Motor neuron (in vitro differentiated cells): ENCODE data around the gene MTF2. TPM values are rescaled to one million over a fixed set of nuclear protein-coding genes. Genes with fewer than 3 reads are reported as not detected.

Experiments used
- ATAC-seq, 8 experiments: fragments of 200-7000 bp; cut with Tn5 transposase; replicated peaks in 6 of 8; 2 replicates each; pipeline ENCODE4 v1.8.0; 2021; ENCODE audit warnings: mild to moderate bottlenecking in 8 of 8, moderate library complexity in 8 of 8
- H3K27ac ChIP-seq, 2 donors: fragments of 250-450 bp; sonication (Bioruptor Pico); 2 replicates each; pipeline ENCODE4 v1.9.0; 2021; ENCODE audit warnings: antibody characterized with exemption in 2 of 2, mild to moderate bottlenecking in 2 of 2, moderate library complexity in 1 of 2
- H3K4me1 ChIP-seq, 2 donors: fragments of 250-450 bp; sonication (Bioruptor Pico); replicated peaks in 1 of 2; 2 replicates each; pipeline ENCODE4 v1.6.1; 2021; ENCODE audit warnings: antibody characterized with exemption in 2 of 2, mild to moderate bottlenecking in 2 of 2, moderate library complexity in 1 of 2
- H3K4me3 ChIP-seq, 5 donors: fragments of 250-450 bp; sonication (Bioruptor Pico); 2 replicates each; pipeline ENCODE4 v1.9.0; 2021; ENCODE audit warnings: antibody characterized with exemption in 5 of 5, mild to moderate bottlenecking in 5 of 5, moderate library complexity in 4 of 5
- WGBS, 10 experiments: fragments of 450-650 bp; shearing (Covaris generic); methylation state at CpG; one replicate each; pipeline ENCODE4 v1.0.0; 2022; 5-methylcytosine and 5-hydroxymethylcytosine counted together
- in situ Hi-C, 9 experiments: fragments of 400-800 bp; cut with MboI; loops; one replicate each; pipeline ENCODE4 v1.15.0; 2021; ENCODE audit warnings: low sequenced_read_pairs in 9 of 9, low pct_unique_long_range_greater_than_20kb in 2 of 9; ENCODE audit not compliant: unreplicated experiment in 9 of 9
- total RNA-seq, 8 experiments: library from RNA; unstranded; fragments of 300-600 nt; gene quantifications; 2 replicates each; pipeline versions ENCODE4 v1.2.3 to v1.2.4, GENCODE V29; 2022

MTF2 gene
- total RNA-seq, 8 experiments from 2014 or later = 12.7 to 180 (median 77.5) TPM

DNA sequence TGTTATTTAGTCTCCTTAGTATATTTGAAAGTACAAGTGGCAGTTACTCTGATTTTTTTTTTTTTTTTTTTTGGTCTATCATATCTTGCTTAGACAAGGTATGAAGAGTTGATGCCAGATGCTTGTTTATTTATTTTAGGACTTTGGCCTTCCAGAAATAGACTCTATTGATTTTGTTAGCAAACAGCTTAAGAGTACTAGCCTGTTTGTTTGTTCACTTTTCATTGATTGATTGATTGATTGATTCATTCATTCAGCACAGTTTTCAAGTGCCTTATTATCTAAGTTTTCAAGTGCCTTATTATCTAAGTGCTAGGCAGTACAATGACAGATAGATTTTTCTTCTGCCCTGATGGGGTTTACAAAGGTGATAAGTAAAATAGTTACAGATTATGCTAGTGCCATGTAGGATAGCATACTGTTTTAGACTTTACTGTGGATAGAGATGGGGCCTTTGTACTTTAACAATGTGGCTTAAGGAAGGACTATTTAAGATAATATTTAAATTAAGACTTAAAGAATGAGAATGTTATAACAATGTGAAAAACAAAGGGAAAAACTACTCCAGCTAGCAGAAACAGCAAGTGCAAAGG lies 50.5 kb downstream of the MTF2 start:
- in situ Hi-C loops = no loop called here
- Histone ChIP-seq H3K27ac (no peak overlapping the region), H3K4me1 (peaks cover 0 to 8% of the 10 kb centered on the region in 2 donors), H3K4me3 (no peak overlapping the region)
- ATAC-seq = no peak

DNA sequence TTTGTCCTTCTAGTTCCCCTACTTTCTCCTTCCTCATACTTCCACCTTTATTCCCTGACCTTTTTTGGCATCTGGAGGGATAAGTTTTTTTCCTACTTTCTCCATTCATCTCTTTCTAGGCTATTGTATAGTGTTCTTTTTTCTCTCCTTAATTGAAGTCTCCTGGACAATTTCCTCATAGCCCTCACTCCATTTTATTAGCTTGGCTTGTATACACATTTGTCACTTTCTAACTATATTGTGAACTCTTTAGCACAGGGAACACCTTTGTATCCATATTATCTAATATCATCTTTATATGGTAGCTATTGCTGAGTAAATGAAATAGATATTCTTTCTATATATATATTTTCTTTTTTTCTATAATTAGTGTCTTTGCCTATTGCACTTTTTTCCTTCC lies 53.6 kb downstream of the MTF2 start:
- no peak overlapping the region for H3K4me3 ChIP-seq
- in situ Hi-C loops = no loop called here
- H3K27ac ChIP-seq = no peak overlapping the region
- no peaks in the 10 kb centered on the region for H3K4me1 ChIP-seq
- ATAC-seq = no peak

DNA sequence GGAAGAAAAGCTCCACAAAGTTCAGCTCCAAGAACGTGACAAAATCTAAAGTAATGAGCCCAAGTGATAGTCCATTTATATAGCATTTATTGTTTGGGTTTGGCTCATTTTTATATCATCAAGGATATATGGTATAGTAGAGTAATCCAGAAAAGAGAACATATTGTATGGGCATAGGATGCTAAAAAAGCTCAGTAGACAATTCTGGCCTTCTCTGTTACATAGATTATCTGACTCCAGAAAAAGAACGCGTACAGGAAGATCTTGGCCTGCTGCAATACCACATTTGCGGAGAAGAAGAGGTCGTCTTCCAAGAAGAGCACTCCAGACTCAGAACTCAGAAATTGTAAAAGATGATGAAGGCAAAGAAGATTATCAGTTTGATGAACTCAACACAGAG lies 57.4 kb downstream of the MTF2 start:
- WGBS, 10 experiments = 61 to 100% (median 96%) methylated on average over 2 to 5 of the region's 5 CpGs; no CpG with 5 or more reads in 1 of the 10 experiments
- in situ Hi-C loops = no loop called here
- no peak overlapping the region for H3K4me3 ChIP-seq
- H3K27ac ChIP-seq = no peak overlapping the region
- H3K4me1 ChIP-seq = no peaks in the 10 kb centered on the region
- no peak for ATAC-seq

DNA sequence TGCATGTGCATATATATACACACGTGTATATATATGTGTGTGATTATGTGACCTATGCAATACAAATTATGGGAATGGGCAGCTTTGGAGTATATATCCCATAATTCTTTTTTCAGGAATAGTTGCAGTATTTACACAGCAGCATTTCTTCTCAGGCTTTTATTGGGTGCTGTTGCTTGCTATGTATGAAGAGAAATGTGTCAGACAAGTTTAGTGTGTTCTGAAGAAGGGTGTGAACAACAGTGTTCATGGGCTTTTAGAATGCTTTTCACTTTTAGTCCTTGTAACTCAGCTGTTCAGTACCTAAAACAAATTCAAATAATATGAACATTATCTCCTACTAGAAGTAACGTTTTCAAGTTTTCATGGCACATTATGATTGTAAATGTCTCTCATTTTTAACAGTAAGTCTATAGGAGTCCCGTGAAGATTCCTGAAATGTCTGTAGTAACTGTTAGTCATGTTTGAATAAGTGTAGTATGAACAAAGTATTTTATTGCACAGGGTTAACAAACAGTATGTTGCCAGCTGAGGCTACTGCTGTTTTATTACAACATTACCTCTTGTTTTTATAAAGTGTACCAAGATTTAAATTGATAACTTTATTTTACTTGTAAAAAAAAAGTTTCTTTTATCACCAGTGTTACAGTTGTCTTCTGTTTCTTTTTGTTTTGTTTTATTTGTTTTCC lies 58.7 kb downstream of the MTF2 start:
- in situ Hi-C loops = no loop called here
- no peaks in the 10 kb centered on the region for H3K4me1 ChIP-seq
- ATAC-seq = no peak
- WGBS, 10 experiments = 41 to 92% (median 74%) methylated on average over 1 to 3 of the region's 3 CpGs
- H3K4me3 ChIP-seq = no peak overlapping the region
- H3K27ac ChIP-seq = no peak overlapping the region

DNA sequence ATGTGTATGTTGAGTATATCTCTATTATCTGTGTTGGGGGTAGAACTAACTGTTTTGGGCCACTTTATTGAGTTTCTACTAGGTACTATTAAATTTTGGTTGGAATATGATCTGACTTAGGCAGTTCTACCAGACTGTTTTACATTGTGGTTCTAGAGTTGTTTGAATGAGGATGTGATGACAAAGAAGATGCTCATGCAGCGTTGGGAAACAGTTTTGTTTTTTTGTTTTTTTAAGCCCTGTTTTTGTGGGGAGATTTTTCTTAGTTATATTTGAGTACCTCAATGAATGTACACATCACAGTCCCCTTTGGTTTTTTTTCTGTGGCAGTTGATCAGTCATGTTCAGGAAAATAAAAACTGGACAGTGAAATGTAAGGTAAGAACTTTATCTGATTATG lies 61.0 kb downstream of the MTF2 start:
- Histone ChIP-seq H3K27ac (no peak overlapping the region), H3K4me3 (no peak overlapping the region), H3K4me1 (no peaks in the 10 kb centered on the region)
- ATAC-seq = no peak
- 17 to 100% (median 89%) methylated on average over 1 of the region's 1 CpG; no CpG with 5 or more reads in 2 of the 10 experiments for WGBS, 10 experiments
- in situ Hi-C loops = no loop called here

DNA sequence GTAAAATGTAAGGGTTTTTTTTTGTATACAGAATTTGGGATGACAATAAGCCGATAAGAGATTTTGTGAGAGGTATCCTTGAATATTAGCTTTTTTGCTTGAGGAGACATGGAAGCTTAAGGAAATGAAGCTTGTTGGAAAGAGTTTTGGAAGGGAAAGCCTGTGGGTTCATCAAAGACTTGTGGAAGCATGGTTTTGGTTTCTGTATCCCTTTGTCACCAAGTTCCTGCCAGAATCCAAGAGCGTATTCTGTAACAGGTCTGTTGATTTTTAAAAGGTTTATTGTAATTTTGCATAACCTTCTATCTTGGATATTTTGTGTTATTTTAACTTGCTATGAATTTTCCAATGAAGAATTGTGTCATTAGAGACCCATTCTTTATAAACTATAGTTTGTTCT lies 63.1 kb downstream of the MTF2 start:
- ATAC-seq = no peak
- Histone ChIP-seq H3K4me3 (no peak overlapping the region), H3K27ac (no peak overlapping the region), H3K4me1 (no peaks in the 10 kb centered on the region)
- 70 to 100% (median 98%) methylated on average over 1 to 2 of the region's 2 CpGs for WGBS, 10 experiments
- in situ Hi-C loops = no loop called here

DNA sequence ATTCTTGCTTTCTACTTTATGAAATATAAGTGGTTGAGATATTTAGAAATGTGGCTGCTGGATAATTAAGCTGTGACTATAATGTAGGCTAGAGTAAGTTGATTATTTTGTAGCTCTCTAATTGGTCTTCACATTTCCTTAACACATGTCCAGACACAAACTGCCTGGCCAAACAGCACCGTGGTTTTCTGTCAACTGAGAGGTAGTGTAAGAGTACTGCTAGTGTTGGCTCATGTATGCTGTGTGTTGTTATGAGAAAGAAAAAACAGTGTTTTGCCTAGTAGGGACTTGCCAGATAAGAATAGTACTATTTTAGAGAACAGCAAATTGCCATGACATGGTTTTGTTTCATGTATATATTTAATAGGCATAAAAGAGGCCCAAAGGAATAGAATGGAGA lies 64.1 kb downstream of the MTF2 start:
- H3K4me3 ChIP-seq = no peak overlapping the region
- no peak overlapping the region for H3K27ac ChIP-seq
- no peaks in the 10 kb centered on the region for H3K4me1 ChIP-seq
- ATAC-seq = peak in 2 of 8 experiments; percentile 35 to 54
- 0 to 100% (median 96%) methylated on average over 1 of the region's 1 CpG; no CpG with 5 or more reads in 1 of the 10 experiments for WGBS, 10 experiments
- in situ Hi-C loops = no loop called here

DNA sequence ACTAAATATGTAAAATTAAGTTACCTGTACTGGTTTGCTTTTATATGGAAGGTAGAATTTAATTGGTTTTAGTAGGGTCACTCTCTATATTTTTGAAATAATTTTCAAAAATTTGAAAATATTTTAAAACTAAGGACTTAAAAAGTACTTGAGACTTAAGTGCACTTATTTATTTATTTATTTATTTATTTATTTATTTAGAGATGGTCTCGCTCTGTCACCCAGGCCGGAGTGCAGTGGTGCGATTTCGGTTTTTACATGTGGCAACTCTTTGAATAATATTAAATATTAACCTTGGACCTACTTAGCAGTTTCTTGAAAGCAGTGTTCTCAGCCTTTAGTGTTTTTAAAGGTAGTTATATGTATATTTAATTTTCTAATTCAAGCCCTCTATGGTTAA lies 64.7 kb downstream of the MTF2 start:
- no peak overlapping the region for H3K27ac ChIP-seq
- H3K4me1 ChIP-seq = no peaks in the 10 kb centered on the region
- 87 to 100% (median 96%) methylated on average over 3 to 4 of the region's 4 CpGs for WGBS, 10 experiments
- ATAC-seq = no peak
- no peak overlapping the region for H3K4me3 ChIP-seq
- in situ Hi-C loops = no loop called here

DNA sequence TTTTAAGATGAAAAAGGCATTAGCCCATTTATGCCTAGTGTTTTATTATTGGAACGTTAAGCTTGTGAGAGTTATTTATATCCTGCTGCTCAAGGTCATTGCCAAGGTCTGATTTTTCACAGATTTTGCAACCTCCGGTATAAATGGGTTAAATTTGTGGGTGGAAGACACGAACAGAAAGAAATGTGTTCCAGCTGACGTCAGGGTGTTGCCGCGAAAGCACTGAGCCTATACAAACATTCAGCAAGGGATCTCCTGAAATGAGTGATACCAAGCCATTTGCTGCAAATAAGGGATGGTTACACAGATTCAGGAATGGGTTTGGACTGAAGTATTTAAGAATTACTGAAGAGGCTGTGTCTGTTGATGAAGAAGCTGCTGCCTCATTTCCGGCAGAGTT lies 68.9 kb downstream of the MTF2 start:
- 6 to 94% (median 79%) methylated on average over 2 to 7 of the region's 7 CpGs; no CpG with 5 or more reads in 1 of the 10 experiments for WGBS, 10 experiments
- Histone ChIP-seq H3K4me3 (no peak overlapping the region), H3K4me1 (no peaks in the 10 kb centered on the region), H3K27ac (no peak overlapping the region)
- in situ Hi-C loops = no loop called here
- peak in 2 of 8 experiments; percentile 18 to 38 for ATAC-seq

DNA sequence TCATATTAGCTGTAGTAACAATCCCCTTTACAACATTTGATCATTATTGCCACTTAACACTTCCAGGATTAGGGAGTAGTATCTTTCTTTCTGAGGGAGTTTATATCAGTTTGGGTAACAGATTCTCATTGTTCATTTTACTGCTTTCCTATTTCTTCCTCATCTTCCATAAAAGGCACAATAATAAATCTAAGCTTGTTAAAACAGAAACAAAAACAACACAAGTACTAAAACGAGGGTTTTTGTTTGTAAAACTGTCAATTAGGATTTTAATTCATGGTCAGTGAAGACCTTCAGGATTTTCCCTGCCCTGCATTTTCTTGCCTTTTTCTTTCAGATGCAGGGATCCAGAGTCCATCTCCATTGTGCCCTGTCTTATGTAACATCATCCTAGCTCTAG lies 71.6 kb downstream of the MTF2 start:
- in situ Hi-C loops = no loop called here

DNA sequence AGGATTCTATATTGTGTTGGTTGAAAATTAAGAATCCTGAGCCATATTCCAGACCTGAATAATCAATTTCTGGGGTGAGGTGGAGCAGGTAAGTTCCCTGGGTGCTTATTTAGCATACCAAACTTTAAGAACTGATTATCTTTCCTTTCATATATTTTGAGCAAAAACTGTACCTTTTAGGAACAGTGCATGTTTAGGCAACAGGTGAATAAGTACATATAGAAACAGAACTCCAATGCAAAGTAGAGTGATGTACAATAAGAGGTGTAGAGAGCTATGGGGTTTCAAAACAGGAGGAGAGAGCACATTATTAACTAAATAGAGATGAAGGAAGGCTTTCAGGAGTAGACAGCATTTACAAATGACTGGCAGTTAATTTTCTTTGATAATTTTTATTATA lies 72.4 kb downstream of the MTF2 start:
- H3K4me3 ChIP-seq = no peak overlapping the region
- no peak overlapping the region for H3K27ac ChIP-seq
- H3K4me1 ChIP-seq = no peaks in the 10 kb centered on the region
- ATAC-seq = no peak
- in situ Hi-C loops = no loop called here

More for the DNA sequence above, 71.6 kb downstream of the MTF2 start:
- no peak for ATAC-seq
- WGBS, 10 experiments = 0 to 86% (median 56%) methylated on average over 1 of the region's 1 CpG; no CpG with 5 or more reads in 2 of the 10 experiments
- no peaks in the 10 kb centered on the region for H3K4me1 ChIP-seq
- no peak overlapping the region for H3K27ac ChIP-seq
- H3K4me3 ChIP-seq = no peak overlapping the region

DNA sequence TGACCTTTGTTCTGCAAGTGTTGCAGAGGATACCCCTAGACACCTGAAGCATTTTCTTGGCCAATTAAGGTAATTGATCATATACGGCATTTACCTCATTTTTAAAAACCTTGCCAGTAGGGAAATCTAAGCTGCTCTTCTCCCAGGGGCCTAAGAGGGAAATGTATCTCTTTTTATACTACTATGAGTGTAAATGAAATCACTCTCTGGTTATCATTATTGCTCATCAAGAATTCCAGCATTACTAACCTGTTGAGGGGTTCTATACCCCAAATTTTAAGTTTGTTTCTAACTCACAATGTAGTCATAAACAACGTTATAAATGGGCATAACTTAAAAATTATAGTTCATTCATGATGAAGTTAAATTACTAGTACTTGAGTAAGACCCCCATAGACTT lies 73.8 kb downstream of the MTF2 start:
- H3K4me1 ChIP-seq = no peaks in the 10 kb centered on the region
- no peak overlapping the region for H3K27ac ChIP-seq
- 79 to 96% (median 89%) methylated on average over 1 to 2 of the region's 2 CpGs for WGBS, 10 experiments
- ATAC-seq = no peak
- in situ Hi-C loops = no loop called here
- no peak overlapping the region for H3K4me3 ChIP-seq

DNA sequence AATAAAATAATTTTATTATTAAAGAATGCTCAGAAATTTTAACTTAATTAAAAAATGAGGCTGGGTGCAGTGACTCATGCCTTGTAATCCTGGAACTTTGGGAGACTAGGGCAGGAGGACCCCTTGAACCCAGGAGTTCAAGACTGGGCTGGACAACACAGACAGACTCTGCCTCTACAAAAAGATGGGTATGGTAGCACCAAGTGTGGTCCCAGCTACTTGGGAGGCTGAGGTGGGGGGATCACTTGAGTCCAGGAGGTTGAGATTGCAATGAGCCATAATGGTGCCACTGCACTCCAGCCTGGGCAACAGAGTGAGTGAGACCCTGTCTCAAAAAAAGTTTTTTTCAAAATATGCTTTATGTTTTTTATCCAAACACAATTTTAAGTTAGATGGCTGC lies 75.8 kb downstream of the MTF2 start:
- Histone ChIP-seq H3K4me1 (no peaks in the 10 kb centered on the region), H3K4me3 (no peak overlapping the region), H3K27ac (no peak overlapping the region)
- no peak for ATAC-seq
- in situ Hi-C loops = no loop called here

DNA sequence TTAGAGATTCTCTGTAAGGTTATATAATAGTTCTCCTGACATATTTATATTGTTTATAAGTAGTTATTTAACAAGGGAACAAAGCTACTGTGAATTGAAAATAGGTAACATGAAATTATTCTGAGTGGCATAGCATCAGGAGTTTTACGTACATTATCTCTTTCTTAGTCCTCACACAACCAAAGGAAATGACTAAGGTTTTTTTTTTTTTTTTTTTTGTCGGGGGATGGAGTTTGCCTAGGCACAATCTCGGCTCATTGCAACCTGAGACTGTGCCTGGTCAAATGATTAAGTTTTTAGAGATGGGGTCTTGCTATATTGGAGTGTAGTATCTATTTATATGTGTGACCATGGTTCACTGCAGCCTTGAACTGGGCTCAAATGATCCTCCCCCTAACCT lies 76.3 kb downstream of the MTF2 start:
- WGBS, 10 experiments = 54 to 100% (median 90%) methylated on average over 1 to 3 of the region's 3 CpGs; no CpG with 5 or more reads in 1 of the 10 experiments
- in situ Hi-C loops = no loop called here
- ATAC-seq = no peak
- Histone ChIP-seq H3K4me3 (no peak overlapping the region), H3K27ac (no peak overlapping the region), H3K4me1 (no peaks in the 10 kb centered on the region)
